ENCODE data around the gene PDZD8.
"Not testable (repeated sequence)": the region's sequence is repeated elsewhere in the genome, so short reads cannot be mapped to it uniquely, and the experiment has no call there.

PDZD8 gene

GRCh38 chr10:117249493-117250093 is 125.6 kb downstream of the PDZD8 start:
- no peak for DNase-seq

GRCh38 chr10:117248750-117249465 is 126.3 kb downstream of the PDZD8 start:
- DNase-seq = no peak

- no peak for DNase-seq
Observed at GRCh38 chr10:117246997-117247671, 128.1 kb downstream of the PDZD8 start.

GRCh38 chr10:117242463-117242832 is 132.8 kb downstream of the PDZD8 start:
- no peak for DNase-seq

- no peak for DNase-seq
Observed at GRCh38 chr10:117241541-117242462, 133.4 kb downstream of the PDZD8 start.

GRCh38 chr10:117240621-117241529 is 134.4 kb downstream of the PDZD8 start, which contains the start of gene SLC18A2:
SLC18A2 (plus strand) TSS chr10:117241114; CDS start chr10:117241694, 580 bp downstream.
- no peak for DNase-seq

- DNase-seq = no peak
Observed at GRCh38 chr10:117239721-117240620, 135.3 kb downstream of the PDZD8 start.

GRCh38 chr10:117239051-117239450 is 136.2 kb downstream of the PDZD8 start:
- no peak for DNase-seq

- no peak for DNase-seq
Observed at GRCh38 chr10:117237401-117237991, 137.7 kb downstream of the PDZD8 start.

- DNase-seq = not testable (repeated sequence)
Observed at GRCh38 chr10:117230107-117230506, 145.1 kb downstream of the PDZD8 start.

- no peak for DNase-seq
Observed at GRCh38 chr10:117228210-117228609, 147.0 kb downstream of the PDZD8 start.
